NCI-H2029 (cell line): ENCODE measurements around the gene PIK3CA.
A peak's percentile ranks its signal among the peaks of the same experiment; 100 is the strongest.
"Not testable (repeated sequence)": the region's sequence is repeated elsewhere in the genome, so short reads cannot be mapped to it uniquely, and the experiment has no call there.

Experiments
- DNase-seq: peaks from one replicate; lab custom pipeline; 2025; lab: John Stamatoyannopoulos, UW

Gene PIK3CA

DNA sequence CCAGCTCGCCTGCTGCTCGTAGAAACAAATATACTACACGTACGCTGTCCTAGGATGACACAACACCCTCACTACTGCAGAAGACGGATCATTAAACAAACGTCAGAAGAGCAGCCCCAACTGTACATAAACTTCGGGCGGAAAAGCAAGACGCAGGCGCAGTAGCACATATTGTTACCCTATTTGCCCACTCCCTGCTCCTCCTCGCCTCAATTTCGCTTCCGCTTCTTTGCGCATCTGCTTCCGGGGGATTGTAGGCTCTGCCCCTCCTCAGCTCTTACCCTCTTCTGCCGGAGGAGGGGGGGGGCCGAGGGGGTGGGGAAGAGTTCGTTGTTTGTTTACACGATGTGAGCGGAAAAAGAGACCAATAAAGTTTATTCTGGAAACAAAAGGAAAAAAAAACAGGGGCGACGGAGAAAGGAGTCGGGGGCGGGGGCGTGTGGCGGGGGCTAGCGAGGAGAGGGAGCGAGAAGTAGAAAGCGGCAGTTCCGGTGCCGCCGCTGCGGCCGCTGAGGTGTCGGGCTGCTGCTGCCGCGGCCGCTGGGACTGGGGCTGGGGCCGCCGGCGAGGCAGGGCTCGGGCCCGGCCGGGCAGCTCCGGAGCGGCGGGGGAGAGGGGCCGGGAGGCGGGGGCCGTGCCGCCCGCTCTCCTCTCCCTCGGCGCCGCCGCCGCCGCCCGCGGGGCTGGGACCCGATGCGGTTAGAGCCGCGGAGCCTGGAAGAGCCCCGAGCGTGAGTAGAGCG is at the start of gene PIK3CA:
TSS of gene PIK3CA (plus strand) at position 485 of the 743 bp plus-strand sequence. CDS start 50,469 bp downstream, outside the sequence.
- DNase-seq = peak; percentile 97

GRCh38 chr3:179098388-179099077 is 49.6 kb upstream of the PIK3CA start:
- DNase-seq = no peak

- DNase-seq = peak; percentile 24
Observed at GRCh38 chr3:179100652-179101051, 47.5 kb upstream of the PIK3CA start.

DNA sequence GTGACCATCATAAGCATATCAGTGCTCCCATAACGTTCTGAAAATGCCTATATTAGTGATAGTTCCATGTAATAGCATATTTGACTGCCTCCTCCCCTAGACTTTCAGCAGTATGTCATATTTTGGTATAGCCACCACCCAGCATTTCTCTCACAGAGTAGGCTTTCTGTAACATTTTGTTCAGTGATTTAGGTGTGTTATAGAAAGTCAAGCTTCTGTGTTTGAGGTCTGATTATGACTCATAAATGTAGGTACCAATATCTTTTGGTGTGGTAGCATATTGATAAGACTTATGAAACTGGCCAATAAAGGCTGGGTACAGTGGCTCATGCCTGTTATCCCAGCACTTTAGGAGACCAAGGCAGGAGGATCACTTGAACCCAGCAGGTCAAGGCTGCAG is 42.3 kb upstream of the PIK3CA start:
- no peak for DNase-seq

DNA sequence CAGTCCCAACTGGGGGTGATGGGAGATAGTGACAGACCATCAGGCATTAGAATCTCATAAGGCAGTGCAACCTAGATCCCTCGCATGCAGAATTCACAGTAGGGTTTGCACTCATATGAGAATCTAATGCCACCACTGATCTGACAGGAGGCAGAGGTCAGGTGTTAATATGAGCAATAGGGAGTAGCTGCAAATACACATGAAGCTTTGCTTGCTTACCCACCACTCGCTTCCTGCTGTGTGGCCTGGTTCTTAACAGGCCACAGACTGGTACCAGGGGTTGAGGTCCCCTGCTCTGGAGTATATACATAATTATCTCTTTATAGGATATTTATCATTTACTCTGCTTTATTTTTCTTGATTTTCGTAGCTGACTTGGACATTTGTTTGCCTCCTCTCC is 40.5 kb upstream of the PIK3CA start:
- DNase-seq = no peak

GRCh38 chr3:179108086-179108485 is 40.1 kb upstream of the PIK3CA start:
- DNase-seq = no peak

DNA sequence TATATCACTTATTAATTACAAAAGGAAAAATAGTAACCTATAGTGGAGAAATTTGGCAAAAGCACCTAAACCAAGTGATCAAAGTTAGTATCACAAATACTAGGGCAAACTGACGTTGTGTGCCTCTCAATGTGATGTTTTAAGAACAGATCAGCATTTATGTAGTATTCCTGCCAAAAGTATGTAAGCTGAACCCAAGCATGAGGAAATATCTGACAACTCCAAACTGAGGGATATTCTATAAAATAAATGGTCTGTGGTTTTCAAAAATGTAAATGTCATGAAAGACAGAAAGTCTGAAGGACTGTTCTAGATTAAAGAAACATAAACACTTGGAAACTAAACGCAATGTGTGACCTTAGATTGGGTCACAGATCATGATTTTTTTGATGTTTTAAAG is 34.3 kb upstream of the PIK3CA start:
- DNase-seq = no peak

DNA sequence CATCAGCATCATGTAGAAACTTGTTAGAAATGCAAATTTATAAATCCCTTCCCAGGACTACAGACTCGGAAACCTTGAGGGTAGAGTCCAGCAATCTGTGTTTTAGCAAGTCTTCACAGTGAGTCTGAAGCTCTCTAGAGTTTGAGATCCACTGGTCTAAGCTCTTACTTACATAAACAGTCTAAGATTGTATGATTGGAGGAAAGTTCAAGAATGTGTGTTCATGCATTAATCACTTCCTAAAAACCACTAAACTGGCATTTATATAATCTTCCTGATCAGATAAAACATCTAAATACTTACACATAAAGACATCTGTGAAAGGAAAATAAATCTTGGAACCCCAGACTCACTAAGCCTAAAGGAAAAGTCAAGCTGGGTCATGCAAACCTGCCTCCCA is 32.7 kb upstream of the PIK3CA start:
- not testable (repeated sequence) for DNase-seq

DNA sequence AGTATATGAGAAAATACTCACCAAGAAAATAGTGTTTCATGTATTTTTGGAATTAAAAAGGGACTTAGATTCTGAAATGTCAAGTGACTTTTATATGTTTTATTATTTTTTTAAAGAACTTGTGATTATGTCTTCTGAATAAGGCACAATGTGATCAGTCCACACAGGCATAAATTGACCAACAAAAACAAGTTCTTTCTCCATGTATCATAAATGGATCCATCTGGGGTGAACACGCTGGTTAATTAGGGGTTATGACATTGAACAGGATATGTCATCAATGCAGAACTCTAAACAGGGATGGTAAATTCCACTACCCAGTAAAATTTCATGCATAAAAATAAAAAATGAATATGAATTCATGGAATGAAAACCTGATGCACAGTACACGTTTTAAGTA is 31.3 kb upstream of the PIK3CA start:
- no peak for DNase-seq

DNA sequence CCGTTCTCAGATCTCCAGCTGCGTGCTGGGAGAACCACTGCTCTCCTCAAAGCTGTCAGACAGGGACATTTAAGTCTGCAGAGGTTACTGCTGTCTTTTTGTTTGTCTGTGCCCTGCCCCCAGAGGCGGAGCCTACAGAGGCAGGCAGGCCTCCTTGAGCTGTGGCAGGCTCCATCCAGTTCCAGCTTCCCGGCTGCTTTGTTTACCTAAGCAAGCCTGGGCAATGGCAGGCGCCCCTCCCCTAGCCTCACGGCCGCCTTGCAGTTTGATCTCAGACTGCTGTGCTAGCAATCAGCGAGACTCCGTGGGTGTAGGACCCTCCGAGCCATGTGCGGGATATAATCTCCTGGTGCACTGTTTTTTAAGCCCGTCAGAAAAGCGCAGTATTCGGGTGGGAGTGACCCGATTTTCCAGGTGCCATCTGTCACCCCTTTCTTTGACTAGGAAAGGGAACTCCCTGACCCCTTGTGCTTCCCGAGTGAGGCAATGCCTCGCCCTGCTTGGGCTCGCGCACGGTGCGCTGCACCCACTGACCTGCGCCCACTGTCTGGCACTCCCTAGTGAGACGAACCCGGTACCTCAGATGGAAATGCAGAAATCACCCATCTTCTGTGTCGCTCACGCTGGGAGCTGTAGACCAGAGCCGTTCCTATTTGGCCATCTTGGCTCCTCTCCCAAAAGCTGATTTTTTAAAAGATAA is 15.8 kb upstream of the PIK3CA start:
- peak; percentile 47 for DNase-seq

DNA sequence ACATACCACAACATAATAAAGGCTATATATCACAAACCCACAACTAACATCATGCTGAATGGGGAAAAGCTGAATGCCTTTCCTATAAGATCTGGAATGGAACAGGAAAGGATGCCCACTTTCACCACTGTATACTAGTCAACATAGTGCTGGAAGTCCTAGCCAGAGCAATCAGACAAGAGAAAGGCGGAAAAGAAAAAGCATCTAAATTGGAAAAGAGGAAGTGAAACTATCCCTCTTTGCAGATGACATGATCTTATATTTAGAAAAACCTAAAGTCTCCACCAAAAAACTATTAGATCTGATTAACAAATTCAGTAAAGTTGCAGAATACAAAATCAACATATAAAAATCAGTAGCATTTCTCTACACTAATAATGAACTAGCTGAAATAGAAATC is 14.6 kb upstream of the PIK3CA start:
- DNase-seq = no peak

DNA sequence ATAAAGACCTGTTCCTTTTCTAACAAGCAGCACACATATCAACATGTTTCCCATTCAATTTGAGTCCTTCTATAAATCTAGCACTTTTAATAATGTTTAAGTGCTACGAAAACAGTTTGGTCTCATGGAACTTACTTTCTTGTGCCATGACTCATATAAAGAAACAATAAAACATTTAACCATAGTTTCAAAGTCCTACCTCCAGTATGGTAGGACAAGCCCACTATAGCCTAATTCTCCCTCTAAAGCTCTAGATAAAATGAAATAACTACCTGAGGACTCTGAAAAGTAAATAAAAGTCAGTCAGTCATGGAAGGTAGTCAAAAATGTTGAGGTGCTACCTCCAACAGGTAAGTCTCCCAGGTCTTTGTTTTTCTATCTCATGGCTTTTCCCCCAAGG is 12.0 kb upstream of the PIK3CA start:
- DNase-seq = no peak

DNA sequence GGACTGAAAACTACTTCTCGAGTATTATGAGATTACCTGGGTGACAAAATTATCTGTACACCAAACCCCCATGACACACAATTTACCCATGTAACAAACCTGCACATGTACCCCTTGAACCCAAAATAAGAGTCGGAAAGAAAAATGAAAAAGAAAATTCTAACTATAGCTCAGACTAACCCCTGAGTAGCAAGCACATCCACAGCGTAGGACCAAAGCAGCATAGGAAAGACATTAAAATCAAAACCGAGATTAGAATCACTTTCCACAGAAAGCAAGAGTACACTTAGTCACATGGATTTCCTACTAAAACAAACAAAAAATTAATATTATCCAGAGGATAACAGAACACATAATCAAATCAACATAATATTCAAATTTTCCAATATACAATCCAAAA is 6.3 kb upstream of the PIK3CA start:
- no peak for DNase-seq

GRCh38 chr3:179146911-179147513 is 1.1 kb upstream of the PIK3CA start:
- peak; percentile 71 for DNase-seq

- no peak for DNase-seq
Observed at GRCh38 chr3:179147514-179147872, 664 bp upstream of the PIK3CA start.

GRCh38 chr3:179148616-179149405 is 654 bp downstream of the PIK3CA start:
- DNase-seq = peak; percentile 26

DNA sequence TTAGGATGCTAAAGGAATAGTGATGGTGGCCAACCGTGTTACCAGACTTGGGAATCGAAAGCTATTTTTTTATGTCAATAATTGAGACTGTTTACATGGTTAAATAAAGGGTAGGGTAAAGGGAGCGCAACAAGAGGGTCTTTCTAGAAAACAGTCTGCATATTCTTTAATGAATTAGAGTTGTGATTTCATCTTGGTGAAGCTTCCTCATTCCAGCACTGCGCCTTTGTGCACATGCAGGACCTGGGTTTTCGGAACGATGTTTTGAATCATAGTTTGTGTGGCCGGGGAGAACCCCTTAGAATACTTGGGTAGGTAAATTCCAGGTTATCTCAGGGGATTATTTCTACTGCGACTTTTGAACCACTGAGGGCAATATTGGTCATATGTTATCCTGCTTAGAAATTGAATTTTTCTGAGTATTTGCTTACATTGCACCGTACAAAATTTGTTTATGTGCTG is 1.3 kb downstream of the PIK3CA start:
- DNase-seq = no peak

DNA sequence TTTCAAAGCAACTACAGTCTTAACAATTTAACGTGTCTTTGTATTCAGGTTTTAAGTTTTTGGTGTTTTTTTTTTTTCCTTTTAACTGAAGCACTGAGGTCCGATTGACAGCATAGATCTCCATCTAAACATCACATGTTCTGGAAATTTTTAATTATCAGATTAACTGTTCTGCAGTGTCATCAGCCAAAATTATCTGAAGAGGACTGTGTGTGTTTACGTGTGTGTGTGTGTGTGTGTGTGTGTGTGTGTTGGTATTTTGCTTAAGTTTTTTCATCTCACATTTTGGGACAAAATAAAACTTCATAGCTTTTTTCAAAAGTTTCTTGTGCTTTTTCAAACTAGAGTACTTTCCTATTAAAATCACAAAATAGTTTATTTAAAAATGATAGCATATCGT is 1.8 kb downstream of the PIK3CA start:
- DNase-seq = no peak

DNA sequence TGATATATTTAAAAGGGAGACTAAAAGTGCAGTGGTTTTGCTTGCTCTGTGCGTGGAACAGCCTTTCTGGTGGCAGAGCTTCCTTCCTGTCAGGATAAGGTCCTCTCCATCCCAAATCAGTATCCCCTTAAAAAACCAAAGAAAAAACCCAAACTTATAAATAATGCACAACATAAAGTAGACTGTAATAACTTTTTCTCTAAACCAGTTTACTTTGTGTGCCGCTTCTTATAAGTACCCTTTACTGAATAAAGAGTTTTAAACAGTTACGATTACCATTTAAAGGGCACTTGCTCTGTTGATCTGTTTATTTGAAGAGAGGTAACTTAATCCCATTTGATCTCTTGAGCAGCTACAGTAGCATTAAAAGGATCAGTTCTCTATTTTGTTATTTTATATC is 2.5 kb downstream of the PIK3CA start:
- no peak for DNase-seq

DNA sequence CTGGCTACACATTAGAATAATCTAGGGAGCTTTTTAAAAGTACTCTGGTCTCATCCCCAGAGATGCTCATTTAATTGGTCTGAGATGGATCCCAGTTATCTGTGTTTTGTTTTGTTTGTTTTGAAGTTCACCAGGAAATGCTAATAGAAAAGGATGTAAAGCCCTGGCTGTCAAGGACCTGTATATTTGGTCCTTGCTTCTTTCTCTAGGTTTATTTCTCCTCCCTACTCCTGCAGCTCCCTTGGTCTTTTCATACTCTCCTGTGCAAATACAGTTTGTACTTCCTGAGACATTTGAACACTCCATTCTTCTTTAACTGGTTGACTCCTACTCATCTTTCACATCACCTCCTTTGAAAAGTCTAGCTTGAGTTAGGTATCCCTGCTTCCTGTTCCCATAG is 3.3 kb downstream of the PIK3CA start:
- DNase-seq = no peak

- DNase-seq = no peak
Observed at GRCh38 chr3:179156170-179156569, 8.0 kb downstream of the PIK3CA start.

- DNase-seq = no peak
Observed at GRCh38 chr3:179156775-179157174, 8.6 kb downstream of the PIK3CA start.
